GM20431 (cell line): ENCODE data around the gene GRHL3.

Source experiments
- in situ Hi-C: fragments of 300-500 bp; cut with MseI, MboI; formaldehyde crosslinking; loops from one replicate; pipeline ENCODE4 v1.15.0; 2020; ENCODE audit warnings: low sequenced_read_pairs; ENCODE audit not compliant: unreplicated experiment

Gene GRHL3

DNA sequence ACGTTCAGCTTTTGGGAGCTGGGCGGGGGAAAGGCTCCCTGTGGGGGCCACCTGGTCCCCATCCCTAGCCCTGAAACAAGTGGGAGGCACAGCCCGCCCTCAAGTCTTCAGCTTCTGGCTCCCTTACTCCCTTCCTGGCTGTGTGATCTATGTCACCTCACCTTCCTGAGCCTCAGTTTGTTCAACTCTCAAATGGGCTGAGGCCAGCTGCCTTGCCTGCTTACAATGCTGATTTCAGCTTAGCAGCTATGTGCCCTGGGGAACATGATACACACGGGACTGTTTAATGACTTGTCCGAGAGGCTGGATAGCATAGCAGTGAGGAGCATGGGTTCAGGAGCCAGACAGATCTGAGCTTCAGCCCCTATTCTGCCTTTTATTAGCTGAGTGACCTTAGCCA lies 19.3 kb downstream of the GRHL3 start:
- in situ Hi-C loops, result no loop called here

DNA sequence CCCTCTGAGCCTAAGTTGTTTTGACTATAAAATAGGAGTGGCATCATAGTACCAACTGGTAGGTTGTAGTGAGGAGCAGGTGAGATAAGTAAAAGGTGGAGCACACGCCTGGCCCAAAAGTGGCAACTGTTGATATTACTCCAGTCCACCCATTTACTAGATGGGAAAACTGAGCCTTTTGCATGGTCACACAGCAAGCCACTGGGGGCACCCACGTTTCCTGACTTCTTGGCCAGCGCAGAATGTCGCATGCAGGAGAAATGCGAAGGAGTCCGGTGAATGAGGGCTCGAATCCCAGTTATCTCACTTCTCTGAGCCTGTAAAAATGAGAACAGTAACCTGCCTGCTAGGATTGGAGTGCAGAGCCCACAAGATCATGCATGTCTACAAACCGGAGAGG lies 20.8 kb downstream of the GRHL3 start:
- in situ Hi-C loops, result no loop called here

DNA sequence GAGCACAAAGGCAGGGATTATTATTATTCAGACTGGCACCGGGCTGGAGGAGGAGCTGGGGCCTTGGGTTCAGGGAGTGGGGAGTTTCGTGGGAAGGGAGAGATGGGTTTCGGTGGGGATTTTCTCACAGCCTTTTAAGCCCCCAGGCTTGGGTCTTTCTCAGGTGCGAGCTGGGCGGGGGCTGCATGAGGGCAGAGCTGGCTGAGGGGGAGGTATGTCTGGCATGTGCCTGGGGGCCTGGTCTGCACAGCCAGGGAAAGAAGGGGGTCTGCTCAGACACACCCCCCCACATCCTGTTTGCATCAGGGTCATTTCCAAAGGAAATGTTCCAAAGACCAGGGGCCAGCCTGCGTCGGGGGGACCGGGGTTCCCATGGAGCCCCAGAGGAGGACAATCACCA lies 21.6 kb downstream of the GRHL3 start:
- in situ Hi-C loops, result no loop called here

DNA sequence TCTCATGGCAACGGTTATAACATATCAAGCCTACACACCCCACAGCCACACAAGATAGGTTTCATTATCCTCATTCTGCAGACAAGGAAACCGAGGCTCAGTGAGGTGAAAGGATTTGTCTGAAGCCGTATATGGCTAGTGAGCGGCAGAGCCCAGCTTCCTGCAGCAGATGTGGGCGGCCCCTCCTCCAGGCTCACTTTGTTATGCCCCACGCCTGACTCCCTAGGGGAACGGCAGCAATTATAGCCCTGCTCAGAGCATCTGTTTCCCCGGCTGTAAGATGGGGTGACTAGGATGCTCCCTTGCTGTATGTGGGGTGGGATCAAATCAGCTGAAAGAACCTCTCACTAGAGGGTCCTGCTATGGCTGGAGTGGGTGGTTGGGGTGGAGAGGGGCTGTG lies 22.1 kb downstream of the GRHL3 start:
- in situ Hi-C loops, result no loop called here

DNA sequence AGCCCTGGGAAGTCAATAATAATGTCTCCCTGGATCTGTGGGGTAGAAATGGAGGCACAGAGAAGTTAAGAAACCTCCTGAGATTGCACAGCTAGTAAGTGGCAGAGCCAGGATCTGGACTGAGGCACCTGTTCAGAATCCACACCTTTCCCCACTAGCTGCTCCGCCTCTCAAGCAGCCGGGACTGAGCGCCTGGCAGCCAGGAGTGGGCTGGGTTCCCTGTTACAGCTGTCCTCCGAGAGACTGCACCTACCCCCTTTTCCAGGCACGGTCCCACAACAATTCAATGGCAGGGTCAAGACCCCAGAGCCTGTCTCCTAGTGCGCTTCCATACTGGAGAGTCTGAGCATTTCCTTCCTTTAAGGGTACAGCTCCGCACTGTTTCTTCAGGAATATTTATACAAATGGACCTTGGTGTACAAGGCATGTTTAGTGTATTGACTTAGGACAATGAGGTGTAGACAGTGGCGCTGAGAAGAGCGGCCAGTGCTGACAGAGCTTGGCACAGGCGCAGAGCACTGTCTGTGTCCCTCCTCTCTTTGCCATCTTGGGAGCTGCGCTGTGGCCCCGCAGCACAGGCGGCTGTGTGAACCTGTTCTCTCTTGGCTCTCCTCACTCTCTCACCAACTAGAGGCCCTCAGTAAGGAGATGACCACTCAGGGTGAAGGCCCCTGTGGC lies 24.4 kb downstream of the GRHL3 start:
- in situ Hi-C loops, result no loop called here

DNA sequence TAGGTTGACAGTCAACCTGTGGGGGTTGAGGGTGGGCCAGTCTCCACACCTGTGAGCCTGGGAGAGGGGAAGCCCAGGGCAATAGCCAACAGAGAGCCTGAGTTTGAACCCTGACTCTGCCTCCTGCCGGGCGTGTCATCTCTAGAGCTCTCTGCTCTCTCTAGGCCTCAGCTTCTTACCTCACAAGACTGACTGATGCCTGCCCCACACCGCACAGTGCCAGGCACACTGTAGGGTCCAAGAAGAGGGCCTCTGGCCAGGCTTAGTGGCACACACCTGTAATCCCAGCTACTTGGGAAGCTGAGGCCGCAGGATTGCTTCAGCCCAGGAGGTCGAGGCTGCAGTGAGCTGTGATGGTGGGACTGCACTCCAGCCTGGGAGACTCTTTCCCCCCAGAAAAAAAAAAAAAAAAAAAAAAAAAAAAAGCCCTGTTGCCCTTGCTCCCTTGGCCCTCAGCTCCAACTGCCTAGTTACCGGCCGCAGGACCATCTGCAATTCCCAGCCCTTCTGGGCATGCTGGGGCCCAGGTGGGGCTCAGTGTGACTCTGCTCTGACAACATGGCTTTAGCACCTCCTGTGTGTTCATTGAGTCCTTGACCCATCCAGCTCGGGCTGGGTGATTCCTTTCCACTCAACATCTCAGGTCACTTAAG lies 25.1 kb downstream of the GRHL3 start:
- in situ Hi-C loops, result no loop called here

DNA sequence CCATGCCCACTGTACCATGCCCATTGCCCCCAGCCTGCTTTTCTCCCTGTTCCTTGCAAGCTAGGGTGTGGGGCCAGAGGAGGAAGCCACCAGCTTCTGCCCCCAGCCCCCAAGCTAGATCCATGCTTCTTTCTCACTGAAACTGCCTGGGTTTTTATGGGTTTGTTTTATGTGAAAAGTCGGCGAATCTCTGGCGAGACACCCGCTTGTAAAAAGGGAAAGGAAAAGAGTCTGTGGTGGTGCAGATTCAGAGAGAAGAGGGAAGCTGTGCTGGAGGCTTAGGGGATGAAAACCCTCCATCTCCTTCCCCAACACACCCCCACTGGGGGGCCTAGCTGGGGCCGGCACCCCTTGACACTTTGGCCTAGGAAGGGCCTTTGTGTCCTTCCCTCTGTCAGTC lies 26.2 kb downstream of the GRHL3 start:
- in situ Hi-C loops, result no loop called here

DNA sequence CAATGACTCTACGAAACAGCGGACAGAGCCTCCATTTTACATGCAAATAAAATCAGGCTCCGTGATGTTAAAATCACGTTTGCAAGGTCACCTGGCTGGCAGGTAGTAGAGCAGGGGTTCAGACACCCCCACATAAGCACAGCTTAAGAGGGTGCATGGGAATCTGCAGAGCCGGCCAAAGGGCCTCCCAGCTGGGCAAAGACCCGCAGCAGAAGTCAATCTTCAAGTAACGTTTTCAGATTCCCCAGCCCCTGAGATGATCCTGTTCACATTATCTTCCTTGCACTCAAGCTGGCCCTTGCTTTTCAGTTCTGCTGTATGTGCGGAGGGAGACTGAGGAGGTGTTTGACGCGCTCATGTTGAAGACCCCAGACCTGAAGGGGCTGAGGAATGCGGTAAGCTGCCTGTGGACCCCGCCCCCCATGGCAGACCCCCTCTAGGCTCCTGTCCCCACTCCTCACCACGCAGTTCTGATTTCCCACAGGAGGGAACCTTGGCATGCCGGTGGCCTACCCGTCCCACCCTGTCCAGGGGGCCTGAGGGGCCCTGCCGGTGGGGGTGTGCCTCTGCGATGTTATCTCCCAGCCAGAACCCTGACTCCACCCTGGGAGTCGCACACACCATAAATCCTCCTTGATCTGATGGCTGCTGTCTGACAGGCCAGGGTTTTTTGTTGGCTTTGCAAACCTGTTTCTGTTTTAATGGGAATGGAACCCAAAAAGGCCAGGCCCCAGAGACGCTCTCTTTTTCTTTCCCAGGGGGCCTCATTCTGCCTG lies 28.2 kb downstream of the GRHL3 start:
- in situ Hi-C loops, result no loop called here

DNA sequence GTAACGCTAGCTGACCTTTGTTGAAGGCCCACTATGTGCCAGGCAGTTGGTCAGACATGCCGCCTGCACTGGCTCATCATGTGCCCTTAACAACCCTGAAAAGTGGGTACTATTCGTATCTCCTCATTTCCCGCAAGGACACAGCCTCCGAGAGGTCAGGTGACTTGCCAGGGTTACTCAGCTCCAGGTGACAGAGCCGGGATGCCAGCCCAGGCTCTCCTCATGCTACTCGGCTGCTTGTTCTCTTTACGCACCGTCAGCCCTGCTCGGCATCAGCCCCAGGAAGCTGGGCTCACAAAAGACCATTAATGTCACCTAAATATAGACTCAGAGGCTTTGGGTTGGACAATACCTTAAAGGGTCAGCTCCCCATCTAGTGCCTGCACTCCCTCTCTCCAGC lies 29.0 kb downstream of the GRHL3 start:
- in situ Hi-C loops, result no loop called here

DNA sequence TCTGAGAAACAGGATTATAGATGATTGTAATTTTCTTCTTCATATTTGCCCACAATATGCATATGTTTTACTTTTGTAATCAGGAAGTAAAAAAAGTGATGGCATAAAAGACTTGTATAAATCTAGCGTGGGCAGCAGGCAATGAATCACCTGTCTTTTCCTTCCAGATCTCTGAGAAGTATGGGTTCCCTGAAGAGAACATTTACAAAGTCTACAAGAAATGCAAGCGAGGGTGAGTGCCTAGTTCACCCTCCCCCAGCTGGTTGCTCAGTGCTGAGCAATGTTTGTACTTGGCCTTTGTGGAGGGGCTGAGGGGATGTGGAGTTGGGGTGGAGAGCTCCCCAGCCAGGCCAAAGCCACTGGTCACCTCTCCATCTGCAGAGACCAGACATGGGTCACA lies 30.7 kb downstream of the GRHL3 start:
- in situ Hi-C loops, result no loop called here

DNA sequence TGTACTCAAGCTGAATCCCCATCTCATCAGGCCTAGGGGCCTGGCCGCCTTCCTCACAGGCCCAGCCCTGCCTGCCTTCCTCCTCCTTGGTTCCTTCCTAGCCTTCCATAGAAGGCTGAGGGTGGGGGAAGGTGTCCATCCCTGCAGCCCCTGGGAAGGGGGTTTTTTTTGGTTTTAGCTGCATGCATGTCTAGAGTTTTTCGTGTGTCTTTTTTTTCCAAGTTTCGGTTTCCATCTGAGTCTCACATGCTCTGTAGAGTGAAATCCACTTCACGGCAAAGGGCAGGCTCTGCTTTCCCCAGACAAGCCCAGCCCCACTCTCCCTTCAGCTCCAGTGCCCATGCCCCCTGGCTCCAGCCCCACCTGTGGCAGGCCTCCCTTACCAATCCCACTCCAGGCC lies 32.1 kb downstream of the GRHL3 start:
- in situ Hi-C loops, result no loop called here

DNA sequence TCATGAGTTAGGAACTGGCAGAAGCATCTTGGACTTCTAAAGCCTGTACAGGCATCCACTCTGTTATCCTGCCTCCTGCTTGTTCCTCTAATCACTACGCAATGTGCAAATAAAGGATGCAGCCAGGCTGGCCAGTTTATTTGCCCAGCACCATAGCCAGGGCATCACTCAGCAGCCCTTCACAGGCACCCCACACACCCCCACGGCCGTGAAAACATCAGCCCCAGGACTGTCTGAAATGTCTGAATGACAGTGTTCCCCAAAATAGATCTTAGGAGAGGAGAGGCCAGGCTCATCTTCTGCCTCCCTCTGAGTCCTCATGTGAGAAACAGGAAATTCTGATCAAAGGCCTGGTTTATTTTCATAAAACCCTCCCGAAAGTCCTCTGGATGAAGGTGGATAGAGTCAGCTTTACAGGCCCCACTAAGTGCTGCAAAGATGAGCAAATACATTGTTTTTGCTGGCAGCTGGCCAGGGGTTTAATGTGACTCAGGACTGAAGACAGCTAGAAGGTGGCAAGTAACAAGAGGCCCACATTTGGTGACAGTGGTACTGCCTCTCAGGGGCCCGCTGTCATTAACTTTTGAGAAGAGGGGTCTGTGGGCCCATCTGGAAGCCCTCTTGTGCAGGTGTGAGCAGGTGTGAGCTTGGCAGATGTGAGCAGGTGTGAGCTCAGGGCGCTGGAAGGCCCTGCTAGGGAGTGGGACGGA lies 32.9 kb downstream of the GRHL3 start:
- in situ Hi-C loops, result no loop called here

DNA sequence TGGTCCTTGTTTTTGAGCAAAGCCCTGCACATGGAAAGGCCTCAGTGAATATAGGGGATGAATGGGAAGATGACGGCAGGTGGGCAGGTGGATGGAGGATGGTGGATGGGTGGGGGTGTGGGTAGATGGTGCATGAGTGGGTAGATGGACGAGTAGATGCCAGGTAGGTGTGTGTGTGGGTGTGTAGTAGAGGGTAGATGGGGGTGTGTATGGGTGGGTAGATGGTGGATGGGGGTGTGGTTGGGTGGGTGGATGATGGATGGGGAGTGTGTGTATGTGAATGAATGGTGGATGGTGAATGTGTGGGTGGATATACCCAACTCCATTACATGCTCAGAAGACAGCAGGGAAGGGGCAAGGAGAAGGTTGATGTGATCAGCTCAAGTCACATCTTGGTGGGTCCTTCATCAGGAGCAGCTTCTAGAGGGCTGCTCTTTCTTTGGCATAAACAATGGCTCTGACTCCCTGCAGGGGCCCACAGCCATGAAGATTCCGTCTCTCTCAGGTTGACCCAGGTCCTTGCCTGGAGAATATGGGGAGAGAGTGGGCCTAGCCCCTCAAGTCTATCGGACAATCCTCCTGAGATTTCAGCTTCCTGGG lies 34.2 kb downstream of the GRHL3 start:
- in situ Hi-C loops, result no loop called here

DNA sequence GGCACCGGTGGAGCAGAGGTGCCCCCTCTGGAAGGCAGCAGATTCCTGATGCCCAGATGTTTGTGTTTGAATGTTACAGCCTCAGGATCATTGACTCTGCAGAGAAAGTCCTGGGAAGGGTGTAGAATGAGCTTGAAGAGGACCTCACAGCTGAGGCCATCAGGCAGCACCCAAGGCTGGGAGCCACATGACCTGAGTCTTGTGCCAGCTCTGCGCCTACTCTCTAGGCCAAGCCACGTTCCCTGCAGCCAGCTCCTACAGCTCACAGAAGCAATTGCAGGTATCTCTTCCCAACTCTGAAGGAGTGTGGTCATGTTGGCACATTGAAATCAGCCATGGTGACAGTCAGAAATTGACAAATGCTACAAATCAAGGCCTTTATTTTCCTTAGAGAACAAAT lies 36.3 kb downstream of the GRHL3 start:
- in situ Hi-C loops, result no loop called here

DNA sequence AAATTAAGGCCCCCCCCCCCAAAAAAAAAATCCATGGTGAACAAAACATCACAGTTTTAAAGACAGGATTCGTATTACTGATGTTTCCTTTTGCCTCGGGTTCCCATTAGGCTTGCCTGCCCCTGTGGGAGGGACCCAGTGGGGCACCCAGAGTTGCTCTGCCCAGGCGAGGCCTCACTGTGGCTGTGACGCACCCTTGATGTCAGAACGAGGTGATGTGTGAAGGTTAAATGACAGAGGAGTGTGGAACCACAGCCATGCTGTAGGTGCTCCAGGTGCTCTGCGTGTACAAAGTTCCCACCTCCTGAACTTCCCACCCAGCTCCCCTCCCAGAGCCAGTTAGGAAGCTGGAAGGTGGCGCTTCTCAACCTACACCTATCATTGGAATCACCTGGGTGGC lies 37.9 kb downstream of the GRHL3 start:
- in situ Hi-C loops, result no loop called here

DNA sequence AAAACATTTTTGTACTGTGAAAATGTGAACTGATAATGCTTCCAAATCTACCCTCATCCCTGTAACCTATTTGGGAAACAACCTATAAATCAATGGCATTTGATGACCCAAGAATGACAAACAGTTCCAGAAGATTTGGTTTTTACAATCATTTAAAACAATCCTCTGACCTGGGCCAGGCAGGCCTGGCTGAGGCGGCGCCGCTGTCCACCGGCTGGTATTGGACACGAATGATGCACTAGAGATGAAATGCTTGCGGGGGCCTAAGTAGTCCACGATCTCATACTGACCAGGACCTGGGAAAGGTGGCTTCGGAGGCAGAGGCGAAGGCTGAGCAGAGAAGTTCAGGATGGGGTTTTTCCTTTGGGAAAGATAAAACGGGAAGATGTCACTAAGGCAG lies 41.5 kb downstream of the GRHL3 start:
- in situ Hi-C loops, result no loop called here

DNA sequence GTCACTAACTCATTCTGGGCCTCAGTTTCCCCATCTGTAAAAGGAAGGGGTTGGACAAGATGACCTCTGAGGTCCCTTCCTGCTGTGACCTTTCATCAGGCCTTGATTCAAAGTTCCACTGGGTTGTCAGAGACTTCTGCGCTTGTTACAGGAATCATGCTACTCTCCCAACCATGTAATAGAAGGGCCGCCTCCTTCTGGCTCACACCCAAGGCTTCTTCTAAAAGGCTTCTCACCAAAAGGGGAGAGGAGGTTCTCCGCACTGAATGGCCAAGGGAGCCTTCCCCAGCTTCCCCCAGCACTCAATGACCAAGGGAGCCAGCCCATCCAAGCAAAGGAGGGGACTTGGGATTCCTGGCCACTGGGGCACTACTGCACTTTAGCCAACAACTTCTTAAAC lies 42.7 kb downstream of the GRHL3 start:
- in situ Hi-C loops, result no loop called here

DNA sequence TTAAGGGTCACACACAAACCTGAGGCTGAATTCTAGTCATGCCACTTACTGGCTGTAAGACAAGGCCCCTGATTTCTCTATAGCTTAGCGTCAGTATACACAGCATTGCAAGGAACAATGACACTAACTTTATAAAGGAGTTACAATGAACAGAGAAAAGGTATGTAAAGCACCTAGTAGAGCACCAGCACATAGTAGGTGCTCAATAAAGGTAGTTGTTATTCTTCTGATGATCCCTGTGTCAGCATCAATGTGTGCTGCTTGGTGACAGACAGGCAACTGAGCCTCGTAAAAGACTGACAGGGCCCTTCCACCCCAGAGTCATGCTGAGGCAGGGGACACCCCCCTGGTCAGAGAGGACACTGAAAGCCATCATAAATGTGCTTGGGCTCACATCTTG lies 43.2 kb downstream of the GRHL3 start:
- in situ Hi-C loops, result no loop called here

DNA sequence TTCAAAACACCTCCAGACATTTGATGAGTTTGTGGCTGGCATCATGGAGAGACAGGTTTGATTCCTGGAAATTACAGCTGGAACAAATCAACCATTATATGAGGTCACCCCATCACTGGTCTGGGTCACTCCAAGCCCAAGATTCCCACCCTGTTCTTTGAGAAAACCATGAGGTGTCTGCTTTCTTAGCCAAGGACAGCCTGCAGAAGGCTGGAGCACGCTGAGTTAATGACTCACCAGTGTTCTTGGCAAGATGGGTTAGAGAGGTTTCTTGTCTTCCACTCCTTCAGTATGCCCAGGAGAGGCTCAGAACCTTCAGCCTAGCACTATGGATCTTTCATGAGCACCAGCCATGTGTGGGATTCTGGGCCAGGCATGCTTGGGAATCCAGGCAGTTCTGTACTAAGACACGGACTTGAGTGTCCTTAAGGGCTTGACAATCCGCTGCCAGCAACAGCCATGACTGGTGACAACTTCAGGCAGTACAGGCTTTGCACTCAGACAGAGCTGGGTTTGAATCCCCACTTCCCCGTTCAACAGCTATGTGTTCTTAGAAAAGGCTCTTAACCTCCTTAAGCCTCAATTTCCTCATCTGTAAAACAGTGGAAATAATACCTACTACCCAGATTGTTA lies 43.9 kb downstream of the GRHL3 start:
- in situ Hi-C loops, result no loop called here

DNA sequence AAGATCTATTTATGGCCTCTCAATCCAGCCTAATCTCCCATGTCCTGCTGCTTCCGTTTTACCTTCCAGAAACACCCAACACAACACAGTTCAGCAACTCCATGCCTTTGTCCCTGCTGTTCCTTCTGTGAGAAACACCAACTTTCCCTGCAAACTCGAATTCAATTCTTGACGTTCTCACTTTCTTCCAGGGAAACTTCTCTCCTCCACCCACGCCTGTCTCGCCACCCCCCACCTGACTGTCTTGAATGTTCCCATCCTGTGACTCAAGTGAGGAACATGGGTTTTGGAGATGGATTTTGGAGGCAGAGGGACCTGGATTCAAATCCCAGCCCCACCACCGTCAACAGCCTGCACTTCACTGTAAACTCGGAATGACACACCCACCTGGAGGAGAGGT lies 44.8 kb downstream of the GRHL3 start:
- in situ Hi-C loops, result no loop called here
